AG09309 (cell line): ENCODE measurements around the gene ZNF804B.

Source experiments
- DNase-seq: peaks from one replicate; pipeline ENCODE4 v3.0.0-alpha.2; 2010; ENCODE audit warnings: low read depth
- H3K4me3 ChIP-seq: 2 replicates; pipeline ENCODE4 v1.5.1; 2011; ENCODE audit warnings: mild to moderate bottlenecking, low read depth, low read length, moderate library complexity; ENCODE audit not compliant: control insufficient read depth
- CTCF ChIP-seq: IDR thresholded peaks from 2 replicates; pipeline ENCODE4 v1.5.1; 2011; ENCODE audit warnings: mild to moderate bottlenecking, low read depth, low read length, inconsistent platforms; ENCODE audit not compliant: insufficient read depth, control insufficient read depth; ENCODE audit errors: missing control alignments

Gene ZNF804B

GRCh38 chr7:89335490-89335889, 576.0 kb downstream of the ZNF804B start:
- DNase-seq = no peak
- H3K4me3 ChIP-seq = no peak overlapping the region
- no peak for TF ChIP-seq CTCF

- no peak for TF ChIP-seq CTCF
- no peak for DNase-seq
- no peak overlapping the region for H3K4me3 ChIP-seq
Observed at GRCh38 chr7:89336121-89336520, 576.6 kb downstream of the ZNF804B start.

GRCh38 chr7:89339748-89340147, 580.2 kb downstream of the ZNF804B start:
- DNase-seq = no peak
- TF ChIP-seq CTCF = no peak
- H3K4me3 ChIP-seq = no peak overlapping the region

- no peak for DNase-seq
- TF ChIP-seq CTCF = no peak
- no peak overlapping the region for H3K4me3 ChIP-seq
Observed at GRCh38 chr7:89357121-89357520, 597.6 kb downstream of the ZNF804B start.

GRCh38 chr7:89377219-89377618, 617.7 kb downstream of the ZNF804B start:
- DNase-seq = no peak
- no peak overlapping the region for H3K4me3 ChIP-seq
- TF ChIP-seq CTCF = no peak

GRCh38 chr7:89385411-89385810, 625.9 kb downstream of the ZNF804B start:
- no peak for DNase-seq

More at GRCh38 chr7:89385411-89385810, 625.9 kb downstream of the ZNF804B start:
- TF ChIP-seq CTCF = no peak
- H3K4me3 ChIP-seq = no peak overlapping the region
